Skeletal muscle satellite cell (primary cell): ENCODE data around the gene FAM117B.
"Not testable (repeated sequence)": the region's sequence is repeated elsewhere in the genome, so short reads cannot be mapped to it uniquely, and the experiment has no call there.

Experiments used
- H3K27me3 ChIP-seq: 2 replicates; pipeline ENCODE4 v1.7.0; 2013; ENCODE audit warnings: low read length; ENCODE audit not compliant: control insufficient read depth, insufficient read depth
- H3K36me3 ChIP-seq: 2 replicates; pipeline ENCODE4 v1.7.0; 2013; ENCODE audit warnings: mild to moderate bottlenecking, control low read depth, low read length; ENCODE audit not compliant: insufficient read depth
- H3K4me1 ChIP-seq: 2 replicates; pipeline ENCODE4 v1.7.0; 2013; ENCODE audit warnings: low read length; ENCODE audit not compliant: control insufficient read depth, insufficient read depth
- H3K4me2 ChIP-seq: 2 replicates; pipeline ENCODE4 v1.7.0; 2013; ENCODE audit warnings: mild to moderate bottlenecking, low read length
- H3K4me3 ChIP-seq: 2 replicates; pipeline ENCODE4 v1.7.0; 2013; ENCODE audit warnings: low read length
- H3K9ac ChIP-seq: 2 replicates; pipeline ENCODE4 v1.7.0; 2013; ENCODE audit warnings: mild to moderate bottlenecking, low read depth, low read length, moderate library complexity
- H3K9me3 ChIP-seq: replicated peaks from 2 replicates; pipeline ENCODE4 v1.7.0; 2013; ENCODE audit warnings: mild to moderate bottlenecking, control low read depth, low read length

FAM117B gene

GRCh38 chr2:202705446-202706020, 70.8 kb downstream of the FAM117B start:
- Histone ChIP-seq H3K36me3 (no peaks in the 10 kb centered on the region), H3K4me1 (no peaks in the 10 kb centered on the region), H3K27me3 (no peaks in the 10 kb centered on the region), H3K4me3 (no peak overlapping the region), H3K9me3 (no peaks in the 10 kb centered on the region), H3K9ac (no peak overlapping the region), H3K4me2 (no peak overlapping the region)

GRCh38 chr2:202714971-202715935, 80.5 kb downstream of the FAM117B start:
- H3K9me3 ChIP-seq, H3K27me3 ChIP-seq, H3K4me1 ChIP-seq, H3K4me3 ChIP-seq, H3K36me3 ChIP-seq, H3K4me2 ChIP-seq, H3K9ac ChIP-seq: not testable (repeated sequence)

- no peaks in the 10 kb centered on the region for H3K9me3 ChIP-seq
Observed at GRCh38 chr2:202716114-202716718, 81.4 kb downstream of the FAM117B start.

GRCh38 chr2:202716953-202717597, 82.3 kb downstream of the FAM117B start:
- Histone ChIP-seq H3K27me3 (no peaks in the 10 kb centered on the region), H3K9me3 (no peaks in the 10 kb centered on the region), H3K4me2 (no peak overlapping the region), H3K4me1 (peaks cover 8% of the 10 kb centered on the region), H3K4me3 (no peak overlapping the region), H3K9ac (no peak overlapping the region), H3K36me3 (no peaks in the 10 kb centered on the region)

More at GRCh38 chr2:202716114-202716718, 81.4 kb downstream of the FAM117B start:
- Histone ChIP-seq H3K4me2 (no peak overlapping the region), H3K9ac (no peak overlapping the region), H3K4me1 (peaks cover 4% of the 10 kb centered on the region), H3K27me3 (no peaks in the 10 kb centered on the region), H3K36me3 (no peaks in the 10 kb centered on the region), H3K4me3 (no peak overlapping the region)

GRCh38 chr2:202717598-202718310, 83.0 kb downstream of the FAM117B start:
- H3K4me1 ChIP-seq = peaks cover 8% of the 10 kb centered on the region
- H3K9me3 ChIP-seq = no peaks in the 10 kb centered on the region
- H3K4me3 ChIP-seq = no peak overlapping the region
- no peak overlapping the region for H3K9ac ChIP-seq
- H3K4me2 ChIP-seq = no peak overlapping the region
- no peaks in the 10 kb centered on the region for H3K27me3 ChIP-seq
- no peaks in the 10 kb centered on the region for H3K36me3 ChIP-seq

- no peak overlapping the region for H3K4me2 ChIP-seq
- no peaks in the 10 kb centered on the region for H3K9me3 ChIP-seq
- H3K4me1 ChIP-seq = peaks cover 8% of the 10 kb centered on the region
- no peaks in the 10 kb centered on the region for H3K36me3 ChIP-seq
- H3K27me3 ChIP-seq = no peaks in the 10 kb centered on the region
- H3K4me3 ChIP-seq = no peak overlapping the region
- no peak overlapping the region for H3K9ac ChIP-seq
Observed at GRCh38 chr2:202718614-202719013, 83.8 kb downstream of the FAM117B start.

- Histone ChIP-seq H3K9ac (no peak overlapping the region), H3K9me3 (no peaks in the 10 kb centered on the region), H3K4me1 (peaks cover 8% of the 10 kb centered on the region), H3K4me3 (no peak overlapping the region), H3K27me3 (no peaks in the 10 kb centered on the region), H3K4me2 (no peak overlapping the region), H3K36me3 (no peaks in the 10 kb centered on the region)
Observed at GRCh38 chr2:202720226-202720625, 85.5 kb downstream of the FAM117B start.

- no peaks in the 10 kb centered on the region for H3K9me3 ChIP-seq
- H3K4me2 ChIP-seq = no peak overlapping the region
- H3K36me3 ChIP-seq = no peaks in the 10 kb centered on the region
- peaks cover 8% of the 10 kb centered on the region for H3K4me1 ChIP-seq
- H3K27me3 ChIP-seq = no peaks in the 10 kb centered on the region
- no peak overlapping the region for H3K9ac ChIP-seq
- no peak overlapping the region for H3K4me3 ChIP-seq
Observed at GRCh38 chr2:202721621-202722020, 86.9 kb downstream of the FAM117B start.

- Histone ChIP-seq H3K4me3 (no peak overlapping the region), H3K27me3 (no peaks in the 10 kb centered on the region), H3K36me3 (no peaks in the 10 kb centered on the region), H3K9ac (no peak overlapping the region), H3K4me2 (no peak overlapping the region), H3K9me3 (no peaks in the 10 kb centered on the region), H3K4me1 (peaks cover 6% of the 10 kb centered on the region)
Observed at GRCh38 chr2:202723746-202724145, 89.0 kb downstream of the FAM117B start.

GRCh38 chr2:202726070-202726469, 91.3 kb downstream of the FAM117B start:
- Histone ChIP-seq H3K4me2 (no peak overlapping the region), H3K36me3 (no peaks in the 10 kb centered on the region), H3K9ac (no peak overlapping the region), H3K4me3 (no peak overlapping the region), H3K9me3 (no peaks in the 10 kb centered on the region), H3K4me1 (peaks cover 5% of the 10 kb centered on the region), H3K27me3 (no peaks in the 10 kb centered on the region)

GRCh38 chr2:202736826-202737225, 102.1 kb downstream of the FAM117B start:
- H3K4me2 ChIP-seq = no peak overlapping the region
- H3K4me3 ChIP-seq = no peak overlapping the region
- H3K36me3 ChIP-seq = no peaks in the 10 kb centered on the region
- no peaks in the 10 kb centered on the region for H3K27me3 ChIP-seq
- H3K9me3 ChIP-seq = no peaks in the 10 kb centered on the region
- no peaks in the 10 kb centered on the region for H3K4me1 ChIP-seq
- H3K9ac ChIP-seq = no peak overlapping the region
